ENCODE data around the gene IFITM10.

Gene IFITM10

GRCh38 chr11:1786466-1786865, 36.1 kb upstream of the IFITM10 start:
- no peak for TF ChIP-seq CTCF (IDR thresholded peaks at IDR 0.05; ENCODE audit: low read depth, low read length)
- no peak for DNase-seq (ENCODE audit: low read depth, low spot score)
- in situ Hi-C loops (cut with HindIII; ENCODE audit: low sequenced_read_pairs): no loop called here
- H3K4me3 ChIP-seq (ENCODE audit: low read depth, low read length): no peak overlapping the region

GRCh38 chr11:1785749-1786413, 35.5 kb upstream of the IFITM10 start:
- DNase-seq (ENCODE audit: low read depth, low spot score): no peak
- TF ChIP-seq CTCF (IDR thresholded peaks at IDR 0.05; ENCODE audit: low read depth, low read length): no peak
- in situ Hi-C loops (cut with HindIII; ENCODE audit: low sequenced_read_pairs): no loop called here
- H3K4me3 ChIP-seq (ENCODE audit: low read depth, low read length): no peak overlapping the region

- in situ Hi-C loops (cut with HindIII; ENCODE audit: low sequenced_read_pairs): no loop called here
- TF ChIP-seq CTCF (IDR thresholded peaks at IDR 0.05; ENCODE audit: low read depth, low read length): no peak
- H3K4me3 ChIP-seq (ENCODE audit: low read depth, low read length): no peak overlapping the region
- no peak for DNase-seq (ENCODE audit: low read depth, low spot score)
Measured at GRCh38 chr11:1784761-1785650, 34.6 kb upstream of the IFITM10 start.

GRCh38 chr11:1783725-1784529, 33.5 kb upstream of the IFITM10 start:
- H3K4me3 ChIP-seq (ENCODE audit: low read depth, low read length): no peak overlapping the region
- in situ Hi-C loops (cut with HindIII; ENCODE audit: low sequenced_read_pairs): no loop called here
- no peak for TF ChIP-seq CTCF (IDR thresholded peaks at IDR 0.05; ENCODE audit: low read depth, low read length)
- DNase-seq (ENCODE audit: low read depth, low spot score): no peak

- in situ Hi-C loops (cut with HindIII; ENCODE audit: low sequenced_read_pairs): no loop called here
- DNase-seq (ENCODE audit: low read depth, low spot score): peak; percentile 23
- no peak for TF ChIP-seq CTCF (IDR thresholded peaks at IDR 0.05; ENCODE audit: low read depth, low read length)
- no peak overlapping the region for H3K4me3 ChIP-seq (ENCODE audit: low read depth, low read length)
Measured at GRCh38 chr11:1782831-1783724, 32.7 kb upstream of the IFITM10 start.
